ENCODE data around the gene WDR86. TPM values are rescaled to one million over a fixed set of nuclear protein-coding genes. Genes with fewer than 3 reads are reported as not detected.

WDR86 gene
- total RNA-seq, 1 experiment from 2014 or later: 8.1 TPM

- TF ChIP-seq CTCF (conservative IDR thresholded peaks at IDR 0.05): no peak
Observed at GRCh38 chr7:151447901-151448260, 38.0 kb upstream of the WDR86 start.

More at GRCh38 chr7:151447901-151448260, 38.0 kb upstream of the WDR86 start:
- Mint-ChIP-seq H3K27me3 (ENCODE audit: low read depth) (peaks cover 17% of the 10 kb centered on the region), H3K4me3 (peak overlapping the region; percentile 42 to 68), H3K27ac (no peak overlapping the region), H3K36me3 (ENCODE audit: insufficient read depth in 1 of 3, low read depth in 3 of 3) (no peaks in the 10 kb centered on the region), H3K4me1 (peaks cover 10 to 12% of the 10 kb centered on the region in 2 experiments), H3K9me3 (no peaks in the 10 kb centered on the region; a peak in 1 of 5 replicates)
- H2BK15ac ChIP-seq (ENCODE audit: low read depth, low read length): no peak overlapping the region
- no peak overlapping the region for H2BK12ac ChIP-seq (ENCODE audit: insufficient read length, low read depth, low read length)
- no peaks in the 10 kb centered on the region; the same call in 1 of the 2 replicates for H3K27me3 ChIP-seq (ENCODE audit: insufficient read depth, low read length)
- no peak overlapping the region for H3K27ac ChIP-seq (ENCODE audit: insufficient read length, low read depth, low read length)
- no peak overlapping the region for H3K9ac ChIP-seq (ENCODE audit: extremely low read depth, insufficient read length, low read length)
- H3K56ac ChIP-seq (ENCODE audit: insufficient read length, low read depth, low read length): no peak overlapping the region
- no peak overlapping the region for H2AFZ ChIP-seq (ENCODE audit: low read length)
- no peaks in the 10 kb centered on the region for H3K79me2 ChIP-seq (ENCODE audit: insufficient read depth, low read length)
- H4K5ac ChIP-seq (ENCODE audit: insufficient read length, low read depth, low read length): no peak overlapping the region
- no peak for DNase-seq
- H4K8ac ChIP-seq (replicated peaks; ENCODE audit: insufficient read length, low read depth, low read length): no peak overlapping the region
- no peak overlapping the region for H4K91ac ChIP-seq (ENCODE audit: insufficient read length, low read depth, low read length)
- H4K20me1 ChIP-seq (ENCODE audit: control insufficient read depth, insufficient read depth, insufficient read length): no peaks in the 10 kb centered on the region
- no peaks in the 10 kb centered on the region for H3K4me1 ChIP-seq (ENCODE audit: insufficient read depth, low read length)
- H3K23ac ChIP-seq (ENCODE audit: insufficient read length, low read depth, low read length): no peak overlapping the region
- H3T11ph ChIP-seq (ENCODE audit: low read length): no peak overlapping the region
- no peak overlapping the region; the same call in 1 of the 2 replicates for H3K14ac ChIP-seq (ENCODE audit: insufficient read depth, low read length)
- no peak overlapping the region for H2BK5ac ChIP-seq (ENCODE audit: insufficient read length, low read length)
- WGBS (ENCODE audit: extremely low coverage, insufficient read length, low lambda C conversion rate): no CpG with 5 or more reads among the region's 26 CpGs
- no peak overlapping the region for H3K18ac ChIP-seq (ENCODE audit: insufficient read length, low read depth, low read length)
- no peaks in the 10 kb centered on the region for H3K9me3 ChIP-seq (ENCODE audit: control insufficient read depth, low read depth, low read length)
- no peak overlapping the region for H3K4ac ChIP-seq (ENCODE audit: low read depth, low read length)
- H2BK20ac ChIP-seq (ENCODE audit: low read depth, low read length, poor library complexity, severe bottlenecking): no peak overlapping the region
- no peaks in the 10 kb centered on the region for H3K79me1 ChIP-seq (ENCODE audit: insufficient read depth, low read depth, low read length, poor library complexity, severe bottlenecking)
- H3K4me2 ChIP-seq (ENCODE audit: insufficient read depth, insufficient read length, low read length): peak overlapping the region; percentile 54
- no peak overlapping the region for H2BK120ac ChIP-seq (ENCODE audit: low read depth, low read length, poor library complexity, severe bottlenecking)
- H2AK5ac ChIP-seq (ENCODE audit: insufficient read length, low read length): no peak overlapping the region
- peaks cover 8% of the 10 kb centered on the region for H3K23me2 ChIP-seq (ENCODE audit: insufficient read length, low read depth, low read length, poor library complexity, severe bottlenecking)
